SU-DHL-6 (cell line): ENCODE results near the gene TCL1A.

Experiments
- H2AFZ ChIP-seq: fragments of 200-600 bp; sonication (generic); 2 replicates; pipeline ENCODE4 v1.6.1; 2014; ENCODE audit warnings: low read depth, mild to moderate bottlenecking, moderate library complexity, mixed read lengths, antibody characterized with exemption, low read length; ENCODE audit not compliant: severe bottlenecking
- H3F3A ChIP-seq: fragments of 200-600 bp; shearing (Covaris generic); 2 replicates; pipeline ENCODE4 v1.6.0; 2016; ENCODE audit warnings: antibody characterized with exemption, mild to moderate bottlenecking; ENCODE audit not compliant: insufficient read depth
- H3K27ac ChIP-seq: fragments of 200-600 bp; sonication (generic); 2 replicates; pipeline ENCODE4 v1.5.1; 2016; ENCODE audit warnings: low read depth, mild to moderate bottlenecking, low read length, moderate library complexity, mixed read lengths
- H3K27me3 ChIP-seq: fragments of 200-600 bp; sonication (generic), shearing (Covaris generic); 2 replicates; pipeline ENCODE4 v1.6.0; 2014; ENCODE audit warnings: mild to moderate bottlenecking, low read length
- H3K36me3 ChIP-seq: fragments of 200-600 bp; sonication (generic); 2 replicates; pipeline ENCODE4 v1.6.1; 2014; ENCODE audit warnings: mild to moderate bottlenecking, low read length, mixed read lengths
- H3K4me2 ChIP-seq: fragments of 300-600, 200-600 bp; shearing (Covaris generic), sonication (generic); 2 replicates; pipeline ENCODE4 v1.6.0; 2014; ENCODE audit warnings: low read length, low read depth, mild to moderate bottlenecking; ENCODE audit not compliant: poor library complexity, severe bottlenecking
- H3K4me3 ChIP-seq: fragments of 200-600 bp; sonication (generic); 2 replicates; pipeline ENCODE4 v1.5.1; 2014; ENCODE audit warnings: antibody characterized with exemption, low read length, mild to moderate bottlenecking, mixed read lengths; ENCODE audit not compliant: insufficient read depth, poor library complexity, severe bottlenecking
- H3K79me2 ChIP-seq: fragments of 200-600 bp; sonication (generic); 2 replicates; pipeline ENCODE4 v1.6.1; 2014; ENCODE audit warnings: mild to moderate bottlenecking, low read length, moderate library complexity; ENCODE audit not compliant: insufficient read depth
- H3K9ac ChIP-seq: fragments of 200-600 bp; sonication (generic); 2 replicates; pipeline ENCODE4 v1.7.0; 2014; ENCODE audit warnings: mild to moderate bottlenecking, low read length
- H3K9me2 ChIP-seq: fragments of 200-600 bp; sonication (generic); replicated peaks from 2 replicates; pipeline ENCODE4 v1.6.1; 2014; ENCODE audit warnings: low read length; ENCODE audit not compliant: insufficient read depth
- H3K9me3 ChIP-seq: fragments of 200-600 bp; sonication (generic); 2 replicates; pipeline ENCODE4 v1.6.1; 2014; ENCODE audit warnings: low read length, mixed read lengths; ENCODE audit not compliant: insufficient read depth
- H4K20me1 ChIP-seq: fragments of 200-600 bp; sonication (generic); 2 replicates; pipeline ENCODE4 v1.6.1; 2014; ENCODE audit warnings: low read depth, mild to moderate bottlenecking, antibody characterized with exemption, low read length, moderate library complexity, mixed read lengths
- EZH2phosphoT487 ChIP-seq: fragments of 200-600 bp; sonication (generic), shearing (Covaris generic); conservative IDR thresholded peaks from 2 replicates; pipeline ENCODE4 v1.6.1; 2018; ENCODE audit warnings: mild to moderate bottlenecking, antibody characterized with exemption, low read length, moderate library complexity, mixed read lengths
- TF ChIP-seq, protein P1 (sequence below): fragments of 200-600 bp; sonication (generic); IDR thresholded peaks from one replicate; pipeline ENCODE4 v1.5.1; 2017; ENCODE audit warnings: antibody characterized with exemption, mild to moderate bottlenecking, low read length, moderate library complexity; ENCODE audit not compliant: insufficient read depth, poor library complexity, severe bottlenecking

The TCL1A gene

DNA sequence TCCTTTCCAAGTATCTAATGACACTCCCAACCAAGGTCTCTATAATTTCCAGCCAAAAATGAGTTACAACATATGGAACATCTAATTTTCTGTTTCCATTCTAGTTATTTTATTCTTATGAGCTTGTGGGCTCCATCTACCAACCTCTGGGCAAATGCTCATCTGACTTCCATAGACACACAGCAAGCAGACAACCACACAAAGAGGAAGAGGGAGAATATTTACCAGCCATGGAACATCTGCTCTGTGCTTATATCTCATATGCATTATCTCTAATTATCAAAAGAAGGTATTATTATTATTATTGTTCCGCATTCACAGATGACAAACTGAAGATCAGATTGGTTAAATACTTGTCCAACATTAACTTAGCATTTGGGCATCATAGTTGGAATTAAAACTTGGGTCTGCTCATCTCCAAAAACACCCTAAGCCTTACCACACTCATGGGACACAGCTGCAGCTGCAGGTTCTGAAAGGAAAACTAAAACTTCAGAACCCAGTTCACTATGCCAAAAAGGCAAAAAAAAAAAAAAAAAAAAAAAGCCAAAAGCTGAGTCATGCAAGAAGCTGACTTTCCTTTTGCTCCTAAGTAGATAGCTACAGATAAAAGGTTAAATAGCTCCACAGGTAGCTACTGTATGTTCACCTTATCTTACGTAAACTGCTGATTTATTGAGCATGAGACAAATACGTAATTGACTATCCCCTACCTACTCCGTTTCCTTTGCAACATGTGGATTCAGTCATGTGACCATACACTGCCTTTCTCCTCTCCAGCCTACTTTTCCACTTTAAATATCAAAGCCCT, 51.3 kb downstream of the TCL1A start:
- peaks cover 60% of the 10 kb centered on the region for H3F3A ChIP-seq
- peak overlapping the region; percentile 64 for H3K9ac ChIP-seq
- no peaks in the 10 kb centered on the region for H4K20me1 ChIP-seq
- H3K36me3 ChIP-seq: no peaks in the 10 kb centered on the region
- no peak overlapping the region for H2AFZ ChIP-seq
- no peak for TF ChIP-seq EZH2phosphoT487
- TF ChIP-seq, protein P1, sequence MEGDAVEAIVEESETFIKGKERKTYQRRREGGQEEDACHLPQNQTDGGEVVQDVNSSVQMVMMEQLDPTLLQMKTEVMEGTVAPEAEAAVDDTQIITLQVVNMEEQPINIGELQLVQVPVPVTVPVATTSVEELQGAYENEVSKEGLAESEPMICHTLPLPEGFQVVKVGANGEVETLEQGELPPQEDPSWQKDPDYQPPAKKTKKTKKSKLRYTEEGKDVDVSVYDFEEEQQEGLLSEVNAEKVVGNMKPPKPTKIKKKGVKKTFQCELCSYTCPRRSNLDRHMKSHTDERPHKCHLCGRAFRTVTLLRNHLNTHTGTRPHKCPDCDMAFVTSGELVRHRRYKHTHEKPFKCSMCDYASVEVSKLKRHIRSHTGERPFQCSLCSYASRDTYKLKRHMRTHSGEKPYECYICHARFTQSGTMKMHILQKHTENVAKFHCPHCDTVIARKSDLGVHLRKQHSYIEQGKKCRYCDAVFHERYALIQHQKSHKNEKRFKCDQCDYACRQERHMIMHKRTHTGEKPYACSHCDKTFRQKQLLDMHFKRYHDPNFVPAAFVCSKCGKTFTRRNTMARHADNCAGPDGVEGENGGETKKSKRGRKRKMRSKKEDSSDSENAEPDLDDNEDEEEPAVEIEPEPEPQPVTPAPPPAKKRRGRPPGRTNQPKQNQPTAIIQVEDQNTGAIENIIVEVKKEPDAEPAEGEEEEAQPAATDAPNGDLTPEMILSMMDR: no peak
- no peaks in the 10 kb centered on the region for H3K79me2 ChIP-seq
- H3K27ac ChIP-seq: peak overlapping the region; percentile 99
- no peaks in the 10 kb centered on the region for H3K9me2 ChIP-seq
- H3K9me3 ChIP-seq: no peaks in the 10 kb centered on the region
- peak overlapping the region; percentile 16 for H3K4me3 ChIP-seq
- H3K27me3 ChIP-seq: no peaks in the 10 kb centered on the region
- H3K4me2 ChIP-seq: peak overlapping the region; percentile 70

DNA sequence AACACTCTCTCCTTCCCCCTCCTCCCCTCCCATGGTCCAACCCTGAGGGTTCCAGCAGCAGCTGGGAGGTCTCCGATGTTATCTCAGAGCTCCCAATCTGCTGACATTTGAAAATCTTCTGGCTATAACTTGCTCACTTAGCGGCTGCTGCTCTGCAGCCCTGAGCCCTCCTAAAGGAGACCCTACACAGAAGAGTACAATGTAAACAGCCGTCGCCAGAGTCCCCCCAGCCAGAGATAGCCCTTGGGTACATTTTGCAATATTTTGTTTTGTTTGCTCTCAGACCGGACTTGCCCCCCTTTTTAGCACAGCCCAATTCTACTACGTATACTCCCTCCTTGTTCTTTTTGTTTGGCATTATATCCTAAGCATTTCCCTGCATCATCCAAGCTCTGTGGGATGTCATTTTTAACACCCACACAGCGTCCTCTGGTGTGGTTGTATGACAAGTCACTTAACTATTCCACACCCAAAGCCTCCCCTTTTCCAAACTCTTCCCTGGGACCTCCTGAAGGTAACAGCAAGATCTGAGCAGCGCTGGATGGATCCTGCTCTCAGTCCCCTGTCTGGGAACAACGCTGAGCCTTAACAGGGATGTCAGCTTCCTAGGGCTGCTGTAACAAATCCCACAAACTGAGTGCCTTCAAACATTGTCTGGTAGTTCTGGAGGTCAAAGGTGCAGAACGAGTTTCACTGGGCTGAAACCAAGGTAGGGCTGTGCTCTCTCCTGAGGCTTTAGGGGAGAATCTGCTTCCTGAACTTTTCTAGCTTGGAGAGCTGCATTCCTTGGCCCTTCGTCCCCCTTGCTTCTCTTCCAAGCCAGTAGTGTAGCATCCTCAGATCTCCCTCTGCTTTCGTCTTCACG, 53.0 kb downstream of the TCL1A start:
- peak overlapping the region; percentile 99 for H3K27ac ChIP-seq

GRCh38 chr14:95659990-95660385, 53.9 kb downstream of the TCL1A start:
- H3K36me3 ChIP-seq: no peaks in the 10 kb centered on the region
- no peaks in the 10 kb centered on the region for H3K79me2 ChIP-seq
- no peak overlapping the region for H2AFZ ChIP-seq
- H3K27me3 ChIP-seq: no peaks in the 10 kb centered on the region
- peak overlapping the region; percentile 22 for H3K4me2 ChIP-seq
- peak overlapping the region; percentile 35 for H3K9ac ChIP-seq
- peak overlapping the region; percentile 99 for H3K27ac ChIP-seq
- no peaks in the 10 kb centered on the region for H3K9me2 ChIP-seq
- H3F3A ChIP-seq: peaks cover 66% of the 10 kb centered on the region
- H4K20me1 ChIP-seq: no peaks in the 10 kb centered on the region
- no peak overlapping the region for H3K4me3 ChIP-seq
- TF ChIP-seq EZH2phosphoT487: no peak
- TF ChIP-seq, protein P1: no peak
- H3K9me3 ChIP-seq: no peaks in the 10 kb centered on the region

More for the DNA sequence above, 53.0 kb downstream of the TCL1A start:
- Histone ChIP-seq H3K9ac (peak overlapping the region; percentile 35), H3K27me3 (no peaks in the 10 kb centered on the region), H3F3A (peaks cover 65% of the 10 kb centered on the region), H3K9me3 (no peaks in the 10 kb centered on the region), H2AFZ (no peak overlapping the region), H3K36me3 (no peaks in the 10 kb centered on the region), H4K20me1 (no peaks in the 10 kb centered on the region), H3K4me2 (peak overlapping the region; percentile 70), H3K4me3 (no peak overlapping the region), H3K9me2 (no peaks in the 10 kb centered on the region), H3K79me2 (no peaks in the 10 kb centered on the region)
- TF ChIP-seq, protein P1: no peak
- no peak for TF ChIP-seq EZH2phosphoT487
